Spinal cord (tissue), 10 donors: ENCODE data around the gene ZFP14. TPM values are rescaled to one million over a fixed set of nuclear protein-coding genes. Genes with fewer than 3 reads are reported as not detected.
A peak's percentile ranks its signal among the peaks of the same experiment; 100 is the strongest.
"Not testable (repeated sequence)": the region's sequence is repeated elsewhere in the genome, so short reads cannot be mapped to it uniquely, and the experiment has no call there.

Experiments
- DNase-seq, 6 donors: peaks; one replicate each; pipeline versions ENCODE4 v3.0.0 to v3.0.0-alpha.2; 2013 to 2015; ENCODE audit warnings: low spot score in 6 of 6, low read depth in 4 of 6
- H3K27ac ChIP-seq: one replicate; pipeline ENCODE4 v1.5.1; 2013; ENCODE audit warnings: low read depth, low read length, control low read depth
- H3K27me3 ChIP-seq: one replicate; pipeline ENCODE4 v1.6.1; 2013; ENCODE audit warnings: low read length; ENCODE audit not compliant: control insufficient read depth, insufficient read depth
- H3K36me3 ChIP-seq: one replicate; pipeline ENCODE4 v1.6.1; 2013; ENCODE audit warnings: low read length; ENCODE audit not compliant: control insufficient read depth, insufficient read depth
- H3K4me1 ChIP-seq: one replicate; pipeline ENCODE4 v1.6.1; 2013; ENCODE audit warnings: low read length; ENCODE audit not compliant: control insufficient read depth, insufficient read depth
- H3K4me3 ChIP-seq: one replicate; pipeline ENCODE4 v1.5.1; 2013; ENCODE audit warnings: low read depth, low read length, control low read depth
- H3K9me3 ChIP-seq: one replicate; pipeline ENCODE4 v1.6.1; 2013; ENCODE audit warnings: low read length; ENCODE audit not compliant: control insufficient read depth, insufficient read depth
- WGBS: methylation state at CpG from one replicate; pipeline ENCODE4 v1.1.5; 2013; ENCODE audit warnings: missing lambda C conversion rate; ENCODE audit not compliant: insufficient coverage; 5-methylcytosine and 5-hydroxymethylcytosine counted together
- polyA plus RNA-seq, 2 donors: library from polyadenylated mRNA; unstranded; fragments of 120-200 nt; gene quantifications; one replicate each; pipeline ENCODE4 v1.2.1, GENCODE V29; 2013; ENCODE audit not compliant: insufficient read length in 2 of 2
- total RNA-seq, 2 donors: library from RNA; depleted of rRNA in 1 of 2; stranded (reverse); fragments of 120-200 nt in 1 of 2; fragments of >200 nt in 1 of 2; gene quantifications; one replicate each; pipeline versions ENCODE4 v1.2.3 to v1.2.4, GENCODE V29; 2013 to 2014
- donor health status: healthy.

The ZFP14 gene
- total and polyA plus RNA-seq, 4 donors: 15.2 to 33.0 (median 16.5) TPM

DNA sequence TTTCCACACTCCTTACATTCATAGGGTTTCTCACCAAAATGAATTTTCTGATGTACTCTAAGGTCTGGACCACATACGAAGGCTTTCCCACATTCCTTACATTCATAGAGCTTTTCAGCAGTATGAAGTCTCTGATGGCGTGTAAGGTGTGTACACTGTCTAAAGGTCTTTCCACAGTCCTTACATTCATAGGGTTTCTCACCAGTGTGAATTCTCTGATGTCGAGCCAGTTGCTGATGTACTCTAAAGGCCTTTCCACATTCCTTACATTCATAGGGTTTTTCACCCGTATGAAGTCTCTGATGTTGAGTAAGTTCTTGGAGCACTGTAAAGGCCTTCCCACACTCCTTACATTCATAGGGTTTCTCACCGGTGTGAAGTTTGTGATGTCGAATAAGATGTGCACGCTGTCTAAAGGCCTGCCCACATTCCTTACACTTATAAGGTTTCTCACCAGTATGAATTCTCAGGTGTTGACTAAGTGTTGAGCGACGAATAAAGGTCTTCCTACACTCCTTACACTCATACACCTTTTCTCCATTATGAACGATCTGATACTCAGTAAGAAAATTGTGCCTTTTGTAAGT is 38.1 kb downstream of the ZFP14 start:
- WGBS: 100% methylated on average over 1 of the region's 10 CpGs
- DNase-seq: no peak
- no peaks in the 10 kb centered on the region for H3K27me3 ChIP-seq
- H3K9me3 ChIP-seq: peaks cover 6% of the 10 kb centered on the region
- H3K36me3 ChIP-seq: peaks cover 6% of the 10 kb centered on the region
- H3K4me1 ChIP-seq: no peaks in the 10 kb centered on the region
- no peak overlapping the region for H3K27ac ChIP-seq
- H3K4me3 ChIP-seq: no peak overlapping the region

DNA sequence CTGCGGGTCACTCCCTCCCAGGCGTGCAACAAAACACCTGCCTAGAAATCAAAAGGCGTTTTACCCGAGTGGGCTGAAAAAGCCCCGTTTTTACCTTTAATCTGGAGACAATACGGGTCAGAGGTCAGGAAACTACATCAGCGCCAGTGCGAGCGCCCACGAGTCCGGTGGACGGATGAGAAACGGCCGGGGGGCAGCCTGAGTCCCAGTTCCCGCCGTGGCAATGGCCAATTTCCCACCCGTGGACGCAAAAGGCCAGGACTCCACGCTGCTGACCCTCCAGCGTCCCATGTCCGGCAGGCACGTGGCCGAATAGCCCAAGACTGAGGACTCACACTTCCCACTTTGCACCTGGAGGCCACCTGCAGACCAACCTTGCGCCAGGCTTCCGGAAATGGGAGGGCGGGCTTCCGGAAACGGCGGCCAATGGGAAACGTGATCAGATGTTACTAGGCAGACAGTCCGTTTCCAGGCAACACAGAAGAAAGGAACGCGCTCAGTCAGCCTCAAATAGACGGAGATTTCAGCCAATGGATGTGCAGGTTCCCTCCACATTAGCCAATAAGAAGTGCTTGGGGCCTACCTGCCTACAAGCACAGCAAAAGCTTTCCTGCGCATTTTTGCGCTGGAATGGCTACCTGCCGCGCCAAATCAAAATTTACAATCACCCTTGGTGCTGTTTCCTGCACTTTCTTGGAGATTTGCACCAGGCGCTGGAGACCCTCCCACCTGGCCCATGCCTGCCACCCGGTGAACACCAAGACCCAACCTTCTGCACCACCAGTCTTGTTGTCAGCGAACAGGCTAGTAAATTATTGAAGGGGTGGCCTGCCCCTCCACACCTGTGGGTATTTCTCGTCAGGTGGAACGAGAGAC is 47.4 kb downstream of the ZFP14 start:
- H3K9me3 ChIP-seq: no peaks in the 10 kb centered on the region
- peak; percentile 93 to 99 (median 95) for DNase-seq
- H3K4me1 ChIP-seq: peaks cover 7% of the 10 kb centered on the region
- H3K27ac ChIP-seq: peak overlapping the region; percentile 64
- peak overlapping the region; percentile 88 for H3K4me3 ChIP-seq
- 0% methylated on average over 42 of the region's 43 CpGs for WGBS
- H3K36me3 ChIP-seq: peaks cover 26% of the 10 kb centered on the region
- no peaks in the 10 kb centered on the region for H3K27me3 ChIP-seq

DNA sequence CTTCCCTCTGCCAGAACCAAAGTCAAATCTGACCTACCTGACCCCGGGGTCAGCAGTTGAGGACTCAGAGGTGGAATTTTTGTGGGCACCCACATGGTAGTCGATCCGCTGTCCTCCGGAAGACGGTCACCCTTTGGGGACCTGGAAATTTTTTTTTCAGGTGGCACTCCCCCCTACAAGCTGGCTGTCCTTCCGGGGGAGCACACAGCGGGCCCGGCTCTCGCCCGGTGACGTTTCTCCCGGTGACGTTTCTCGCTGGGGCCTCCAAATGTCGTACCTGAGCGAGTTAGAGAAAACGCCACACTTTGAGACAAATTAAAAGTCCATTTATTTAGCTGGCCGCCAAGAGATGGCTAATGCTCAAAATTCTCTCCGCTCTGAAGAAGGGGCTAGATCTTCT is 48.8 kb downstream of the ZFP14 start:
- peaks cover 7% of the 10 kb centered on the region for H3K4me1 ChIP-seq
- DNase-seq: no peak
- H3K27me3 ChIP-seq: no peaks in the 10 kb centered on the region
- 92% methylated on average over 15 of the region's 19 CpGs for WGBS
- H3K9me3 ChIP-seq: no peaks in the 10 kb centered on the region
- no peak overlapping the region for H3K27ac ChIP-seq
- H3K36me3 ChIP-seq: peaks cover 27% of the 10 kb centered on the region
- no peak overlapping the region for H3K4me3 ChIP-seq

DNA sequence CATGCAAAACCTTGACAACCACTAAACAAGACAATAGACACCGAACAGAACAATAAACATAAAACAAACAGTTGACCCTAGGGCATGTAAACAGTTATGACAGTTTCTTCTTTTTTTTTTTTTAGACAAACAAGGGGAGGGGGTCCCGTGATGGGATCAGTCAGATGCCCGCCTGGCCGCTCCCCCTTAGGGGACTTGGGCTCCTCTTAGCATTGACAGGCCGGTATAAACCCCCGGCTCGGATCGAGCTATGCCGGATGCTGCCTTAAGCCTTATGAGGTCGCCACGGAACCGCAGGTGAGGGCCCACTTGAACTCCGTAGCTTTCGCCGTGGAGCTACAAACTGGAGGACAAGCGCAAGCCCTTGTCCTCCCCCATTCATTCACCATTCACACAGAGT is 49.5 kb downstream of the ZFP14 start:
- not testable (repeated sequence) for H3K4me1 ChIP-seq, DNase-seq, H3K4me3 ChIP-seq, H3K27ac ChIP-seq, H3K9me3 ChIP-seq, H3K27me3 ChIP-seq
- WGBS: 94% methylated on average over 10 of the region's 16 CpGs
- H3K36me3 ChIP-seq: peaks cover 27% of the 10 kb centered on the region

DNA sequence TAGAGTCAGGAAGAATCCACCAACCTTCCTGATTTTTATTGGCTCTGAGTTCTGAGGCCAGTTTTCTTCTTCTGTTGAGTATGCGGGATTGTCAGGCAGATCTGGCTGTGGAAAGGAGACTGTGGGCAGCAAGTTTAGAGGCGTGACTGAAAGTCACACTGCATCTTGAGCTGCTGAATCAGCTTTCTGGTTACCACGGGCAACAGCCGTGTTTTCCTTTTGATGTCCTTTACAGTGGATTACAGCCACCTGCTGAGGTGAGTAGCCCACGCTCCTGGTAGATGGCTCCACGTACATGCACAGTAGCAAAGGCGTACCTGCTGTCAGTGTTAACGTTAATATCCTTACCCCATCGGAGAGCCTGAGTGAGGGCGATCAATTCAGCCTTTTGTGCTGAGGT is 52.4 kb downstream of the ZFP14 start:
- H3K4me3 ChIP-seq, H3K9me3 ChIP-seq, H3K4me1 ChIP-seq, H3K27me3 ChIP-seq, DNase-seq, H3K27ac ChIP-seq: not testable (repeated sequence)
- 74% methylated on average over 6 of the region's 10 CpGs for WGBS
- H3K36me3 ChIP-seq: peaks cover 35% of the 10 kb centered on the region

DNA sequence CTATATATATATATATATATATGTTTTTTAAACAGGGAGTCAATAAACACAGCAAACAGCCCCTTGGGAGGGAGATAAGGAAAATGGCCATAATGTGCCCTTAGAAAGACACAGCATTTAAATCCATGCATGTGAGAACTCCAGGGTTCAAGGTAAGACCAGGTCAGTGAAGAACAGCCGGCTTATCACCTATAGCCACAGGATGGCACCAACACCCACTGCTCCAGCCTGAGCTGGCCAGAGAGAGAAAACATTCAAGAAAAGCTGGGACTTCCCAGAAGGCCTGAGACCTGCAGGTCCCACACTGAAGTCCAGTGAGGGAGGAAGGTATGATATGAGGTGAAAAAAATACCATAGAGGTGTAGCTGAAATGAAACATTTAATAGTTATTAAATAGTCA is 63.8 kb downstream of the ZFP14 start:
- H3K27me3 ChIP-seq, H3K27ac ChIP-seq, H3K9me3 ChIP-seq, H3K4me1 ChIP-seq, H3K4me3 ChIP-seq, DNase-seq: not testable (repeated sequence)
- peaks cover 19% of the 10 kb centered on the region for H3K36me3 ChIP-seq
- no CpG with 5 or more reads among the region's 1 CpG for WGBS

DNA sequence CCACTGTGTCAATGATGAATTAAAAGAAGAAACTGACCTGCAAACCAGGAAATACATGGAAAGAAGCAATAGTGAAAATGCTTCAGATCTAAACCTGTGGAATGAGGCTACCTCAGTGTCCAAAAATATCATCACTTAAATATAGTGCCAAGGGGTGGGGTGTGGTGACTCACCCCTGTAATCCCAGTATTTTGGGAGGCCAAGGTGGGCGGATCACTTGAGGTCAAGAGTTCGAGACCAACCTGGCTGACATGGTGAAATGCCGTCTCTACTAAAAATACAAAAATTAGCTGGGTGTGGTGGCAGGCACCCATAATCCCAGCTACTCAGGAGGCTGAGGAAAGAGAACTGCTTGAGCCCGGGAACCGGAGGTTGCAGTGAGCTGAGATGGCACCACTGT is 64.9 kb downstream of the ZFP14 start:
- H3K36me3 ChIP-seq: peaks cover 11% of the 10 kb centered on the region
- H3K27me3 ChIP-seq, H3K4me1 ChIP-seq, H3K4me3 ChIP-seq, H3K9me3 ChIP-seq, DNase-seq, H3K27ac ChIP-seq: not testable (repeated sequence)
- WGBS: no CpG with 5 or more reads among the region's 5 CpGs

DNA sequence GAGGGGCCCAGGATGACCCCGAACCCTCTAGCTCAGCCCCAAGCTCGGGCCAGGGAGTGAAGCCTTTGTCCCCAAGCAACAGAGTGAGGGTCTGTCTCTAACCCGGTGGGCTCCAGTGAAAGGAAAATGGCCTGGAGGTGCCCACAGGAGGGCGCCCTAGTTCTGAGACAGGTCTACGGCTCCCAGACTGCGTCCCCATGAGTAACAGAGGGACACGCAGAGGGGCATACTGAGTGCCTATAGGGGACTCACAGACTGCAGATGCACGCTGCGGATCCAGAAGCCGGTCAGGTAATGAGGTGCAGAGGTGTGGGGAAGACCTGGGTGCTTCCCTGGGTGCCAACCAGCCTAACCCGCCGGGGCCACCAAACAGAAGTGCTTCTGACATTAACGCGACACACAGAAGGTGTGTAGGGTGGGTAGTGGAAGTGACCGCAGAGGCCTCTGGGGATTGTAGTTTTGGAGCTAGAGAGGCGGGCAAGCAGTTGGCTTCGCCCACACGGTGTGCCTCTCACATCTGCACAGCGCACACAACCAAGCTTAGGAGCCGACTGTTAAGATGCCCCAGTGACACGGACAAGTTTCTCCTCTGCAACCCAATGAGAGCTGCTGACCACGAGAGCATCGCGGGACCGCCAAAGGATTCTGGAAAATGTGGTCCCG is 67.8 kb downstream of the ZFP14 start:
- not testable (repeated sequence) for H3K36me3 ChIP-seq, H3K9me3 ChIP-seq, H3K27ac ChIP-seq, H3K4me1 ChIP-seq, H3K4me3 ChIP-seq, DNase-seq, H3K27me3 ChIP-seq
- WGBS: no CpG with 5 or more reads among the region's 26 CpGs

DNA sequence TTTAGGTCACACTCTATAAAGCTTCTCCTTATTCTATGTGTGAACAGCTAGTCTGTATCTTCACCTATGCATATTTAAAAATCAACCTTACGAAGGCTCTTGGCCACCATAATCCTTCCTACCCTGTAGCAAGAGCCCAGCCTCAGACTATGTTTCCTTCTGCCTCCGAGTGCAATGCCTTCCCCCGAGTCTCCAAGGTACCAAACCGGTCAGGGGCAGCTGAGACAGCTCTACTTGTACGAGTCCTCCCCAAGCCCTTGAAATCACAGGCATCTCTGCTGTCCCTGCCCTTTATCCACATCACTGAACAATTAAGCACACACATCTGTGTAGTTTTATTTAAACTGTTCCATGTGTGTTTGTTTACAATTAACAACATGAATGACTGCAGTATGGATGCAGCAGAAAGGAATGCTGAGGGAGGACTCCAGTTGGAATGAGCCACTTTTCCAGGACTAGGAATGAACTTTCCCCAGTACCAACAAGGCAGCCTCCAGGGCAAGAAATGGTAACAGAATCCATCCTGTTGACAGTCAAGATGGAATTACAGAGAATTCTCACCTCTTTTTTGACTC is 68.5 kb downstream of the ZFP14 start:
- H3K4me1 ChIP-seq, H3K9me3 ChIP-seq, DNase-seq, H3K36me3 ChIP-seq, H3K4me3 ChIP-seq, H3K27ac ChIP-seq, H3K27me3 ChIP-seq: not testable (repeated sequence)
- WGBS: no CpG with 5 or more reads among the region's 5 CpGs
